ENCODE measurements around the gene PIEZO1.

Gene PIEZO1

GRCh38 chr16:88746506-88746905 is 38.5 kb downstream of the PIEZO1 start:
- no peak for DNase-seq

- no peak for DNase-seq
Measured at GRCh38 chr16:88744577-88745521, 40.2 kb downstream of the PIEZO1 start.

- peak; percentile 59 for DNase-seq
Measured at GRCh38 chr16:88743693-88744576, 41.1 kb downstream of the PIEZO1 start.

GRCh38 chr16:88742896-88743605 is 42.0 kb downstream of the PIEZO1 start:
- DNase-seq: no peak

- DNase-seq: no peak
Measured at GRCh38 chr16:88741368-88741767, 43.7 kb downstream of the PIEZO1 start.

GRCh38 chr16:88740727-88741055 is 44.3 kb downstream of the PIEZO1 start:
- no peak for DNase-seq

- no peak for DNase-seq
Measured at GRCh38 chr16:88739977-88740726, 44.9 kb downstream of the PIEZO1 start.

GRCh38 chr16:88739139-88739976 is 45.7 kb downstream of the PIEZO1 start:
- DNase-seq: no peak

GRCh38 chr16:88738151-88739084 is 46.6 kb downstream of the PIEZO1 start:
- no peak for DNase-seq

GRCh38 chr16:88737298-88738150 is 47.5 kb downstream of the PIEZO1 start:
- peak; percentile 69 for DNase-seq

GRCh38 chr16:88736496-88736895 is 48.5 kb downstream of the PIEZO1 start:
- DNase-seq: no peak

GRCh38 chr16:88736088-88736487 is 48.9 kb downstream of the PIEZO1 start:
- no peak for DNase-seq

GRCh38 chr16:88735616-88736015 is 49.4 kb downstream of the PIEZO1 start:
- no peak for DNase-seq

GRCh38 chr16:88735121-88735520 is 49.9 kb downstream of the PIEZO1 start:
- DNase-seq: no peak

GRCh38 chr16:88734361-88734728 is 50.7 kb downstream of the PIEZO1 start:
- DNase-seq: no peak

- DNase-seq: no peak
Measured at GRCh38 chr16:88733630-88734360, 51.2 kb downstream of the PIEZO1 start.

GRCh38 chr16:88732961-88733294 is 52.1 kb downstream of the PIEZO1 start:
- no peak for DNase-seq

- no peak for DNase-seq
Measured at GRCh38 chr16:88732172-88732960, 52.7 kb downstream of the PIEZO1 start.
